ENCODE measurements around the gene TIPIN. TPM values are rescaled to one million over a fixed set of nuclear protein-coding genes. Genes with fewer than 3 reads are reported as not detected.

The TIPIN gene
- total RNA-seq, 1 experiment from 2014 or later: 22.2 TPM

GRCh38 chr15:66310786-66311185 lies 45.7 kb downstream of the TIPIN start:
- ChIA-PET POLR2A (no interaction called here), CTCF (no interaction called here)
- Mint-ChIP-seq H3K4me3 (no peak overlapping the region), H3K27me3 (ENCODE audit: low read depth) (no peaks in the 10 kb centered on the region), H3K9me3 (no peaks in the 10 kb centered on the region), H3K4me1 (peaks cover 5% of the 10 kb centered on the region; the same call in 1 of the 2 replicates), H3K27ac (no peak overlapping the region), H3K36me3 (peaks cover 40% of the 10 kb centered on the region)
- ATAC-seq (no peak), DNase-seq (ENCODE audit: low spot score) (no peak)
- TF ChIP-seq JUN (CRISPR knock-in tag; IDR thresholded peaks at IDR 0.05) (no peak), SP1 (CRISPR knock-in tag; conservative IDR thresholded peaks at IDR 0.05) (no peak), USF1 (CRISPR knock-in tag; IDR thresholded peaks at IDR 0.05) (no peak), NR1H2 (CRISPR knock-in tag; IDR thresholded peaks at IDR 0.05) (no peak), ZNF512 (CRISPR knock-in tag; IDR thresholded peaks at IDR 0.05; ENCODE audit: borderline replicate concordance) (no peak), ARID4B (CRISPR knock-in tag; IDR thresholded peaks at IDR 0.05; ENCODE audit: borderline replicate concordance) (no peak), ZBTB21 (CRISPR knock-in tag; IDR thresholded peaks at IDR 0.05; ENCODE audit: borderline replicate concordance) (no peak), ZNF416 (CRISPR knock-in tag; IDR thresholded peaks at IDR 0.05) (no peak), PRRX2 (CRISPR knock-in tag; IDR thresholded peaks at IDR 0.05) (no peak), ATF3 (CRISPR knock-in tag; conservative IDR thresholded peaks at IDR 0.05) (no peak), NFYB (CRISPR knock-in tag; conservative IDR thresholded peaks at IDR 0.05; ENCODE audit: low read depth) (no peak), CTCF (IDR thresholded peaks at IDR 0.05) (no peak), TEAD4 (CRISPR knock-in tag; IDR thresholded peaks at IDR 0.05) (no peak)

- no peaks in the 10 kb centered on the region for H3K9me3 Mint-ChIP-seq
- no peak for DNase-seq (ENCODE audit: low spot score)
- TF ChIP-seq ZNF423 (CRISPR knock-in tag; IDR thresholded peaks at IDR 0.05) (no peak), JUN (CRISPR knock-in tag; IDR thresholded peaks at IDR 0.05) (no peak), NFE2L1 (CRISPR knock-in tag; IDR thresholded peaks at IDR 0.05) (no peak)
- no peak overlapping the region for H3K27ac Mint-ChIP-seq
- peaks cover 5% of the 10 kb centered on the region; the same call in 1 of the 2 replicates for H3K4me1 Mint-ChIP-seq
- no peak for ATAC-seq
- H3K4me3 Mint-ChIP-seq: no peak overlapping the region
- ChIA-PET POLR2A (no interaction called here), CTCF (no interaction called here)
- H3K36me3 Mint-ChIP-seq: peaks cover 33% of the 10 kb centered on the region
- H3K27me3 Mint-ChIP-seq (ENCODE audit: low read depth): no peaks in the 10 kb centered on the region
Observed at GRCh38 chr15:66309828-66310227, 46.7 kb downstream of the TIPIN start.

- CTCF ChIA-PET: no interaction called here
- peaks cover 30% of the 10 kb centered on the region for H3K36me3 Mint-ChIP-seq
- no peak for ATAC-seq
- TF ChIP-seq PRDM15 (CRISPR knock-in tag; IDR thresholded peaks at IDR 0.05) (no peak), ZNF138 (CRISPR knock-in tag; conservative IDR thresholded peaks at IDR 0.05) (no peak), USF2 (CRISPR knock-in tag; IDR thresholded peaks at IDR 0.05) (no peak), GABPB1 (CRISPR knock-in tag; IDR thresholded peaks at IDR 0.05) (no peak)
Observed at GRCh38 chr15:66308531-66308930, 48.0 kb downstream of the TIPIN start.

More at GRCh38 chr15:66308531-66308930, 48.0 kb downstream of the TIPIN start:
- H3K27me3 Mint-ChIP-seq (ENCODE audit: low read depth): no peaks in the 10 kb centered on the region
- peaks cover 5% of the 10 kb centered on the region; the same call in 1 of the 2 replicates for H3K4me1 Mint-ChIP-seq
- DNase-seq (ENCODE audit: low spot score): no peak
- peak overlapping the region; percentile 52; the same call in 1 of the 2 replicates for H3K27ac Mint-ChIP-seq
- POLR2A ChIA-PET: no interaction called here
- H3K4me3 Mint-ChIP-seq: no peak overlapping the region
- H3K9me3 Mint-ChIP-seq: no peaks in the 10 kb centered on the region
